CD4-positive, alpha-beta T cell treated with Interleukin-6 for 4 hours (primary cell): ENCODE data around the gene REXO1.

Source experiments
- DNase-seq: peaks from one replicate; pipeline ENCODE4 v3.0.0-alpha.2; 2020; ENCODE audit warnings: mixed read lengths

REXO1 gene

GRCh38 chr19:1859331-1859781 lies 11.1 kb upstream of the REXO1 start:
- DNase-seq = no peak

GRCh38 chr19:1858412-1859081 lies 10.3 kb upstream of the REXO1 start:
- no peak for DNase-seq

DNA sequence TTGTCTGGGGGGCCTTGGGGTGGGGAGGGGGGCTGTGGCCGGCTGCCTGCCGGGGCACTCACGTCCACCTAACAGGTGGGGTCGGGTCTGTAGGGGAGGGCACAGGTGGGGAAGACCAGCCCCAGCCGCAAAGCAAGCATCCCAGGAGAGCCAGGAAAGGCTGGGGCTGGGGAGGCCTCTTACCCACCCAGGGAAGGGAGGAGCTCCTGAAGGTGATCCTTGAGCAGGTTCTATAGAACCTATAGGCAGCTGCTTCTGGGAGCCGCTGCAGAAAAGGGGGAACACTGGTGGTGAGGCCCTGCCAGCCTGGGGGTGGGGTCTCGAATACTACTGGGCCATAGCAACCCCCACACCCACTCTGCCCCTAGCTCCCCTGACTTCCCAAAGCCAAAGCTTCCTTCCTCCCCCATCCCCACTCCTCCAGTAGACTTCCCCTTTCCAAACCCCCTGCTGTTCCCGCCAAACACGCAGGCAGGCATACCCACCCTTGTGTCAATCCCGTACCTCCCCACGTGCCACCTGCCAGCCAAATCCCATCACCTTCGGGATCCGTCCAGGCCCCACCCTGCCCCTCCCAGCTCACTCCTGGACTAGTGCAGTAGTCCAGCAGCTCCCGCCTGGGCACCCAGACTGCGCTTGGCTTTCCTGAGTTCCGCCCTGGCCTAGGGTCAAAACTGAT lies 9.5 kb upstream of the REXO1 start:
- no peak for DNase-seq

DNA sequence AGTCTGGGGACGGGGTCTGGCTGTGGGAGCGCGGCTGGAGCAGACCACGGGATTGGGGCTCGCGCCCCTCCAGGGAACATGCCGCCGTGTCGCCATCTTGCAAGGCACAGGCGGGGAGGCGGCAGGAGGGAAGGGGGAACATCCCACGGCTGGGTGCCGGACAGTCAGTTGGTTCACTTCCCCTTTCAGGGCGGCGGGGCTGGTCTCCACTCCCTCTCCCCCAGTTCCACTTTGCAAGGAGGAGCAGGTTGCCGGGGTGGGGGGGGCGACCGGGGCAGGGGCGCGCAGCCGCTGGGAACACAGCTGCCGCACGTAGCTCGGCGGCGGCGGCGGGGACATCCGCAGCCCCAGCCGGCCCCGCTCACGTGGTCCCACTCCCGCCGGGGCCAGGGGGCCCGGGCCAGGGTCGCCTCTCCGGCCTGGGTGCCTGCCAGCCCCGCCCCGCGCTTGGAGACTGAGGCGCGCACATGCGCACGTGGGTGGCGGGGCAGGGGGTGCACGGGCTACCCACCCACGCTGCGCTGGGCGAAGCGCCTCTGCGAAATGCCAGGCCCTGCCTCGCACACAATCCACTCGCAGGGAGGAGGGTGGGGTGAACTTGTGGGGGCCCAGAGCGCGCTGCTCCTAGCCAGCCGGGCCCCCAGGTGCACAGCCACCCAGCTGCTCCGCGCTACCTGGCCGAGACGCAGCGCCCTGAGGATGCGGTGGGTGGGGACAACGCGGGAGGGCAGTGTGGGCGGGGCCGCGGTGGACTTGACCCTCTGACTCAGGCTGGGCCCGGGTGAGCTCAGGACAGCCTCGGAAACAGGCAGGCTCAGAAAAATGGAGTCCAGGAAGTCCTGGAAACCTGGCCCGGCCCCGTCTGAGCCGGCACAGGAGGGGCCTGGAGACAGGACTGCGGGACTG lies 8.7 kb upstream of the REXO1 start:
- DNase-seq = peak; percentile 45

- no peak for DNase-seq
Observed at GRCh38 chr19:1856345-1856697, 8.0 kb upstream of the REXO1 start.

DNA sequence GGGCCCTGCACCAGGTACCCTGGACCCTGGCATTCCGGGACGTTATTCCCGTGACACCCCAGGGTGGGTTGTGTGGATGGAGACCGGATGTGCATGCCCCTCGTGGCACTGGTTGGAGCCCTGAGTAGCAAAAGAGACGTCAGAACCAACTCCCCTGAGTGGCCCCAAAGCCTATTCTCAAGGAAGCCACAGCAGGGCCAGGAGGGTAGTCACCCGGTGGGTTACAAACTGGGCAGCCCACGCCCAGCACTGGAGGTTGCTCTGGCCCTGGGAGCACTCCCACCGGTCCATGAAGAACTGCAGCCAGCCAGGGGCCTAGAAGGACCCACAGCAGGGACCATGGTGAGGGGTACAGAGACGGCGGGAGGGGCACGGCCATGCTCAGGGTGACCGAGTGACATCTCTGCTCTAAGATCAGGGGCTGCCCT lies 7.6 kb upstream of the REXO1 start:
- peak; percentile 39 for DNase-seq

GRCh38 chr19:1855040-1855827 lies 7.0 kb upstream of the REXO1 start:
- peak; percentile 92 for DNase-seq

DNA sequence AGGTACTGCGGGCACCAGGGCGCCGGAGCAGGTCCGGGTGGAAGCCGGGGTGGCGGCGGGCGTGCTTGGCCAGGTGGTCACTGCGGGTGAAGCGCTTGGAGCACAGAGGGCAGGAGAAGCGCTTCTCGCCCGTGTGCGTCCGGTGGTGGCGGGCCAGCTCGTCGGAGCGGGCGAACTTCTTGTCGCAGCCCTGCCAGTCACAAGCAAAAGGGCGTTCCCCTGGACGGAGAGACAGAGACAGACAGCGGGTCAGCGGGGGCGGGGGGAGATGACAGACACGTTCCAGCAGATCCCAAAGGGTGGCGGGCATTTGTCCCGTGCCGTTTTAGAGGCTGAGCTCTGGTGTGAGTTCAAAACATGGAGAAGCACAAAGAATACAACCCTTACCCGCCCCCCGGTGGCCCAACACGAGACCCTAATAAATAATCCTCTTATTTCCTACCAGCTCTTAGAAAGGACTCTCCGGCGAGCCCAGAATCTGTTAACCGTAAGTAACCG lies 6.3 kb upstream of the REXO1 start:
- DNase-seq = no peak

DNA sequence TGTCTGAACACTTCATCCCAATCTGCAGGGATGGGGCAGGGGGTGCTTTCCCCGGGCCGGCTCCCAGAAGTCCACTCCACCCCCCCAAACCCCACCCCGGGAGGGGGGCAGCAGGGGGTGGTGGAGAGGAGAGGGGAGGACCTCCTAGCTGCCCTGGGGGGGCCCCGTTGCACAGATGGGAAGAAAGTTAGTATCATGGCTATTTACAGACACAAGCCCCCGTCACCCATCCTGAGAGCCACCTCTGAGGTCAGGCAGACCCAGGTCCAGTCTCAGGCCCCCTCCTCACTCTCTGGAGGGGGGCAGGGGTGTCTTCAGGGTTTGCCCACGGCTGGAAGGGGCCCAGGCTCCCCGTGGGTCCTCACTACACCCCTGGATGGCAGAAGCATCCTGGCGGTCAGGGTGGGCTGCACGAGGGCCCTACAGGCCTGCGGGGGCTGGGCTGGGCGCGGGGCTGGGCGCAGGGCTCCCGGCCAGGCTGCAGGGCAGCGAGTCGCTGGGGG lies 5.8 kb upstream of the REXO1 start:
- no peak for DNase-seq

GRCh38 chr19:1853295-1854038 lies 5.2 kb upstream of the REXO1 start:
- DNase-seq = peak; percentile 80

- no peak for DNase-seq
Observed at GRCh38 chr19:1852581-1853128, 4.4 kb upstream of the REXO1 start.

DNA sequence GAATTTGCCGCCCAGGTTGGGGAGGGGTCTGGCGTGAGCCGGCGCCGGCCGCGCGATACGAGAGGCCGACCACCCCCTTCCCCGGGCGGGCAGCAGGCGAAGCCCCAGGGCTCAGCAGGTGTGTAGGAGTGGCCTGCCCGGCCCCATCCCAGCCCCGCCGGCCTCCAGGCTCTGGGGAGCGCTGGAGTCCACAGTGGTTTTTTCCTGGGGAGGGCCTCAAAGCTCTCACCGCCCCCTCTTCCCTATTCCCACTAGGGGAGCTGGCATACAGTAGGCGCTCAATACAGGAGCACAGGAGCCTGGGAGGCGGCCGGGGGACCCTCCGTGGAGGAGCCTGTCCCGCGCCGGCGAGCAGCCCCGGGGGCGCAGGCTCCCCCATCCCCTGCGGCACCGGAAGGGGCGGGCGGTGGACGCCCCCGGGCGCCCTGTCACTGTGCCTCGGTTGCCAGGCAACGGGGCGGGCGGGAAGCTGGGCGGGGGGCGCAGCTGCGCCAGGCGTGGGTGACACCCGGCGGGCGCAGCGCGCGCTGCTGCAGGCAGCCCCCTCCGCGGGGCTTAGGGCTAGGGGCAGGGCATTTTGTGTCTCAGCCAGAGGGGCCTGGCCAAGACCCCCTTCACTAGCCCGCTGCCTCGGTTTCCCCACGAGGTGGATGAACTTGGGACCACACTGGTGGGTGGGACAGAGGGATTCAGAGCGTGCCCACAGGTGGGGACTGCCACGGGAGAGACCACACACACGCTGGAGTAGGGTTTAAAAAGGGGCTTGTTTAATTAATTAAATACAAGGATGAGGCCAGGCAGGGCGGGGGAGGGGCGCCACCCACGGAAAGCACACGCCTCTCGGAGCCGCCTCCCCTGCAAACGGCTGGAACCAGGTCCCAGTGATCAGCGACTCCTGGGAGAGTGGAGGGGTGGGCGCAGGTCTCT lies 3.6 kb upstream of the REXO1 start:
- peak; percentile 84 for DNase-seq

GRCh38 chr19:1850809-1851653 lies 2.7 kb upstream of the REXO1 start:
- DNase-seq = peak; percentile 21

GRCh38 chr19:1849886-1850398 lies 1.7 kb upstream of the REXO1 start:
- DNase-seq = no peak

- DNase-seq = no peak
Observed at GRCh38 chr19:1849132-1849474, 820 bp upstream of the REXO1 start.

GRCh38 chr19:1847684-1848398 lies 442 bp downstream of the REXO1 start:
- no peak for DNase-seq

GRCh38 chr19:1847348-1847683 lies 967 bp downstream of the REXO1 start:
- DNase-seq = no peak

- no peak for DNase-seq
Observed at GRCh38 chr19:1846517-1847204, 1.6 kb downstream of the REXO1 start.
